ENCODE data around the gene AP5S1. TPM values are rescaled to one million over a fixed set of nuclear protein-coding genes. Genes with fewer than 3 reads are reported as not detected.

The AP5S1 gene
- total RNA-seq, 2 donors from 2014 or later: 4.9 to 5.3 TPM

DNA sequence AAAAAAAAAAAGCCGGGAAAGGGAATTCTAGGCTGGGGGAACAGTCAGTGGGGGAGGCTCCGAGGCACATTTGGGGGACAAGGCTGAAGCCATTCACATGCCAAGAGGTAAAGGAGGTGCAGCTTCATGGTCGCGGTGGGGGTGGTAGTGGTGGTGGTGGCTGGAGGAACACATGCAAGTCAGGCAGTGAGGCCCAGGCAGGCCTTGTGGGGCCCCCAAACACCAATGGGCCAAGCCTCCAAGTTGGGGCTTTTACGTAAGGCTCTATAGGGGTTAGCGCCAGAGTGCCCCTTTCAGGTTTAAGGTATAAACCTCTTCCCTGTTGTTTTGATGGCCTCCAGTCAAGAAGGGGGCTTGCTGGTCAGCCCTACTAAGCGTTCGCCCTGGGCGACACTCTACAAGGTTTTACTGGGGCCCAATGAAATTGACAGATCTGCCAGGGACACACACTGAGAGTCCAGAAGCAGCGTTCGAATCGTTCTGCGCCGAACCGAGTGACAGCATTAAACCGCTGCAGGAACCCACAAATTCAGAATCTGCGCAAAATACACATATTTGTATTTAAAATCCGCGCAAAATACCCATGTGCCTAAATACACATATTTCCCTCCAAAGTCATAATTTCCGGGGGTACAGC, 818 bp upstream of the AP5S1 start:
- WGBS, 2 donors: 56 to 66% methylated on average over 16 to 19 of the region's 20 CpGs
- intact Hi-C loops (cut with DNase I): loop anchor here (5.0 kb wide), 1 partner anchor 32 kb away; the partner anchor contains the start of gene CENPB
- H3K4me3 ChIP-seq: peak overlapping the region in 1 of 2 donors; percentile 50
- H3K36me3 ChIP-seq (replicated peaks in 1 of 2; ENCODE audit: insufficient read depth in 1 of 2, low read depth in 2 of 2): peaks cover 0 to 13% of the 10 kb centered on the region in 2 donors
- no peaks in the 10 kb centered on the region for H3K9me3 ChIP-seq
- H3K27me3 ChIP-seq: no peaks in the 10 kb centered on the region
- ATAC-seq (no peak), DNase-seq (no peak)
- H3K27ac ChIP-seq: peak overlapping the region; percentile 95 to 100 (median 100)
- peaks cover 37% of the 10 kb centered on the region for H3K4me1 ChIP-seq
- TF ChIP-seq CTCF (IDR thresholded peaks at IDR 0.05) (no peak), POLR2A (IDR thresholded peaks at IDR 0.05) (no peak)

DNA sequence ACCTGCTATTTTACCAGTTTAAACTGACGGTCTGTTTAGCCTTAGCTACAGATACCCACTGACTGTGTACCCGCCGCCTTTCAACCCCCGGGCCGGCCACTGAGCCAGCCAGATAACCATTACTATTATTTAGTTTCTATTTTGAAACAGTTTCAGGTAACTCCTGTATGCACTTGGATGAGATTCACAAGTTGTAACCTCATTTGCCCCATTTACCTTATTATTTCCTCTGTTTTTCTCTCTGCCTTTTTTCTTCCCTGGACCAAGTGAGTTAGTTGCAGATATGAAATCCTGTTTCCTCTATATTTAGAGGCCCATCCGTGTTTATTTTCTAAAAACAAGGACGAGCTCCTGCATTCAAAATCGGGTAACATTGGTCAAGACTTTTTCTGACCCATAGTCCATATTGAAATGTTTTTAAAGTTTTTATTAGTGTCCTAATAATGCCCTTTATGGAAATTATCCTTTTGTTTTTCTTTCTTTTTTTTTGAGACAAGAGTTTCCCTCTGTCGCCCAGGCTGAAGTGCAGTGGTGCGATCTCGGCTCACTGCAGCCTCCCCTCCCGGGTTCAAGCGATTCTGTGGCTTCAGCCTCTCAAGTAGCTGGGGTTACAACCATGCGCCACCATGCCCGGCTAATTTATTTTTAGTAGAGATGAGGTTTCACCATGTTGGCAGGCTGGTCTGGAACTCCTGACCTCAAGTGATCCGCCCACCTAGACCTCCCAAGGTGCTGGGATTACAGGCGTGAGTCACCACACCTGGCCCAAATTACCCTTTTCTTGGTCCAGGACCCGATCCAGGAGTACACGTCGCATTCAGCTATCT, 767 bp downstream of the AP5S1 start:
- intact Hi-C loops (cut with DNase I): loop anchor here (5.0 kb wide), 1 partner anchor 34 kb away; the partner anchor contains the start of gene CENPB
- Histone ChIP-seq H3K9me3 (no peaks in the 10 kb centered on the region), H3K27ac (peak overlapping the region; percentile 95 to 100 (median 100)), H3K27me3 (no peaks in the 10 kb centered on the region), H3K4me3 (peak overlapping the region; percentile 27 to 42), H3K4me1 (peaks cover 37% of the 10 kb centered on the region), H3K36me3 (replicated peaks in 1 of 2; ENCODE audit: insufficient read depth in 1 of 2, low read depth in 2 of 2) (peaks cover 0 to 17% of the 10 kb centered on the region in 2 donors)
- TF ChIP-seq POLR2A (IDR thresholded peaks at IDR 0.05) (no peak), CTCF (IDR thresholded peaks at IDR 0.05) (no peak)
- DNase-seq (no peak), ATAC-seq (no peak)
- 34 to 37% methylated on average over 20 of the region's 20 CpGs for WGBS, 2 donors

DNA sequence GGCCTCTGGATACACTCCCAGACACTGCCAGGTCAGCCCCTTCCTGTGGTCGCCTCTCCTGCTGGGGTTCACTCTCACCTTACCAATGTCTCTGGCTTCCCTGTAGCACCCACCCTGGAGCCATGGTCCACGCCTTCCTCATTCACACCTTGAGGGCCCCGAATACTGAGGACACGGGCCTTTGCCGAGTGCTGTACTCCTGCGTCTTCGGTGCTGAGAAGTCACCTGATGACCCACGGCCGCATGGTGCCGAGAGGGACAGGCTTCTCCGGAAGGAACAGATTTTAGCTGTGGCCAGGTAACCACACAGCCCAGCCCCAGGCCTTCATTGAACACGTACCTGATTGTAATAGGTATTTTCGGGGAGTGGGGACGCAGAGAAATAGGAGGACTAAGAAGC, 1.6 kb downstream of the AP5S1 start:
- peaks cover 37% of the 10 kb centered on the region for H3K4me1 ChIP-seq
- peaks cover 0 to 17% of the 10 kb centered on the region in 2 donors for H3K36me3 ChIP-seq (replicated peaks in 1 of 2; ENCODE audit: insufficient read depth in 1 of 2, low read depth in 2 of 2)
- TF ChIP-seq CTCF (IDR thresholded peaks at IDR 0.05) (no peak), POLR2A (IDR thresholded peaks at IDR 0.05) (no peak)
- intact Hi-C loops (cut with DNase I): loop anchor here (5.0 kb wide), 1 partner anchor 35 kb away; the partner anchor contains the start of gene CENPB
- H3K4me3 ChIP-seq: no peak overlapping the region
- DNase-seq: no peak
- no peak for ATAC-seq
- no peaks in the 10 kb centered on the region for H3K27me3 ChIP-seq
- H3K27ac ChIP-seq: no peak overlapping the region
- no peaks in the 10 kb centered on the region for H3K9me3 ChIP-seq
- 89 to 95% methylated on average over 14 of the region's 14 CpGs for WGBS, 2 donors

DNA sequence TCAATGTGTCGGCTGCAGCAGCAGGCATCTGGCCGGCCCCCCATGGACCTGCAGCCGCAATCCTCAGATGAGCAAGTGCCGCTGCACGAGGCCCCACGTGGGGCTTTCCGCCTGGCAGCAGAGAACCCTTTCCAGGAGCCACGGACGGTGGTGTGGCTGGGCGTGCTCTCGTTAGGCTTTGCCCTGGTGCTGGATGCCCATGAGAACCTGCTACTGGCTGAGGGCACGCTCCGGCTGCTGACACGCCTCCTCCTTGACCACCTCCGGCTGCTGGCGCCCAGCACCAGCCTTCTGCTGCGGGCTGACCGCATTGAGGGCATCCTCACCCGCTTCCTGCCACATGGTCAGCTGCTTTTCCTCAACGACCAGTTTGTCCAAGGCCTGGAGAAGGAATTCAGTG, 3.5 kb downstream of the AP5S1 start:
- H3K4me1 ChIP-seq: peaks cover 21% of the 10 kb centered on the region
- intact Hi-C loops (cut with DNase I): loop anchor here (5.0 kb wide), 1 partner anchor 37 kb away; the partner anchor contains the start of gene CENPB
- no peak for DNase-seq

More for the DNA sequence above, 3.5 kb downstream of the AP5S1 start:
- Histone ChIP-seq H3K9me3 (no peaks in the 10 kb centered on the region), H3K36me3 (replicated peaks in 1 of 2; ENCODE audit: insufficient read depth in 1 of 2, low read depth in 2 of 2) (peaks cover 0 to 17% of the 10 kb centered on the region in 2 donors), H3K4me3 (no peak overlapping the region), H3K27ac (no peak overlapping the region), H3K27me3 (no peaks in the 10 kb centered on the region)
- ATAC-seq: no peak
- TF ChIP-seq POLR2A (IDR thresholded peaks at IDR 0.05): no peak
- no peak for TF ChIP-seq CTCF (IDR thresholded peaks at IDR 0.05)
- WGBS, 2 donors: 91 to 94% methylated on average over 14 to 20 of the region's 20 CpGs

Data from body of pancreas (tissue), 4 donors.